GM18867 (cell line): ENCODE measurements around the gene RASGRP2.

ENCODE experiments used
- ATAC-seq: cut with Tn5 transposase; IDR thresholded peaks from one replicate; pipeline ENCODE4 v1.9.1; 2021; ENCODE audit warnings: mild to moderate bottlenecking, moderate library complexity; ENCODE audit not compliant: unreplicated experiment

The RASGRP2 gene

GRCh38 chr11:64742087-64742888, 1.7 kb downstream of the RASGRP2 start:
- peak; percentile 19 for ATAC-seq

- no peak for ATAC-seq
Measured at GRCh38 chr11:64741375-64742086, 2.4 kb downstream of the RASGRP2 start.

GRCh38 chr11:64739871-64740270, 4.1 kb downstream of the RASGRP2 start:
- no peak for ATAC-seq

GRCh38 chr11:64736654-64737053, 7.3 kb downstream of the RASGRP2 start:
- no peak for ATAC-seq

GRCh38 chr11:64735725-64736259, 8.2 kb downstream of the RASGRP2 start:
- ATAC-seq = no peak

- no peak for ATAC-seq
Measured at GRCh38 chr11:64734811-64735724, 8.9 kb downstream of the RASGRP2 start.

GRCh38 chr11:64731601-64732000, 12.3 kb downstream of the RASGRP2 start:
- no peak for ATAC-seq

GRCh38 chr11:64729851-64730382, 14.0 kb downstream of the RASGRP2 start:
- ATAC-seq = no peak

GRCh38 chr11:64728757-64729365, 15.1 kb downstream of the RASGRP2 start:
- no peak for ATAC-seq

GRCh38 chr11:64726867-64727530, 16.9 kb downstream of the RASGRP2 start:
- ATAC-seq = no peak

- ATAC-seq = no peak
Measured at GRCh38 chr11:64726211-64726641, 17.7 kb downstream of the RASGRP2 start.

- no peak for ATAC-seq
Measured at GRCh38 chr11:64724863-64725532, 18.9 kb downstream of the RASGRP2 start.

GRCh38 chr11:64723907-64724862, 19.8 kb downstream of the RASGRP2 start:
- ATAC-seq = no peak

- ATAC-seq = peak; percentile 85
Measured at GRCh38 chr11:64723117-64723906, 20.6 kb downstream of the RASGRP2 start, which contains the start of gene NRXN2. TSS of gene NRXN2 (minus strand) at chr11:64723197. CDS start at chr11:64713699, 9,498 bp downstream.

- ATAC-seq = no peak
Measured at GRCh38 chr11:64722141-64723065, 21.5 kb downstream of the RASGRP2 start.

- no peak for ATAC-seq
Measured at GRCh38 chr11:64721359-64721699, 22.6 kb downstream of the RASGRP2 start.
